GM19240 (cell line): ENCODE measurements around the gene RAB19.
"Not testable (repeated sequence)": the region's sequence is repeated elsewhere in the genome, so short reads cannot be mapped to it uniquely, and the experiment has no call there.

ENCODE experiments used
- DNase-seq: peaks from one replicate; pipeline ENCODE4 v3.0.0; 2011; ENCODE audit warnings: low spot score; ENCODE audit not compliant: insufficient read length

The RAB19 gene

DNA sequence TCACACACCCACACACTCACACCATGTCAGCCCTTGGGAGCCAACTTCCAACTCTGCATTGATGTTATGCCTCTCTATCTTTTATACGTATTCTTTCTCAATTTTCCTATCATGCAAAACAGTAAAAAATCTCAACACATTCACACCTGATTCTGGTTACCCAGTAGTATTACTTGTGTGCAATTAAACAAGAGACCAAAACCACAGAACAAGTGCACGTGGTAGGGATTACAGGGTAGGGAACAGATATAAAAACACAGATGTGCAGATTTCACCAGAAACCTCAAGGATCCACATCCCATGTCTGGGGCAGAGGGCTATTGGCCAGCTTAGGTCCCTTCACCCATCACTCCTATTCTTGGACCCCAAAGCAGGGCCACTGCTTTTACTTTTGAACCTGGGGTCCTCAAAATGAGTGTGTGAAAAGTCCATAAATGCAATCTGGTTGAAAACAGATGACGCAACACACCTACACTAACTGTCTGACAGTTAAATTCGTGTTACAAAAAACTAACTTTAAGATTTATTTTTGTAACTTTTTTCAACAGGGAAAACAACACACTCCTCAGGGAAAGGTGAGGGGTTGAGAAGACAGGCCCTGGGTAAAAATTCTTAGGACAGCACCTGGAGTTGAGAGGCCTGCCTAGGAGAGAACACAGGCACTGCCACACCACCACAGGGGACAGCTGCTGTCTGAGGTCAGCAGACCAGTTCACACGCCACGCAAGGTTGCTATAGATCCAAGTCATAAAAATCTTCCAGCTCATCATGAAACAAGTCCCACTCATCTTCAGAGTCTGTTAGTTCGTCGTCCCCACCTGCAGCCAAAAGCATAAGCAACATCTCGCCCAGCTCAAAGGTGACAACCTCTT lies 50.2 kb downstream of the RAB19 start:
- not testable (repeated sequence) for DNase-seq

DNA sequence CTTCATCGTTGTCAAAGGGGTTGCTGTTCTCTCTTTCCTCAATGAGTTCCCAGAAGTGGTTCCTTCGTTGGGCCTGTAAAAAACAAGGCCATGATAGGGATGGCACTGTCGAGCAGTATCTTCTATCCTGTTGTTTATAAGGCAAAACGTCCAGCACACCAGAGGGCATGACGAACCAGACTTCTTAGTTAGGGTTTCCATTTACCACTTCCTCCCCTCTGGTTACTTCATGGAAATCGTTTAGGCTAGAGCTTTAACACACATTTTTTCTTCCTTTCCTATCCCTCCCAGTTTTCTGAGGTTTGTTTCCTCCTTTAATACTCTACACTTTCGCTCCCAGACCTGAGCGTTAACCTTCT lies 50.8 kb downstream of the RAB19 start:
- DNase-seq, result no peak

DNA sequence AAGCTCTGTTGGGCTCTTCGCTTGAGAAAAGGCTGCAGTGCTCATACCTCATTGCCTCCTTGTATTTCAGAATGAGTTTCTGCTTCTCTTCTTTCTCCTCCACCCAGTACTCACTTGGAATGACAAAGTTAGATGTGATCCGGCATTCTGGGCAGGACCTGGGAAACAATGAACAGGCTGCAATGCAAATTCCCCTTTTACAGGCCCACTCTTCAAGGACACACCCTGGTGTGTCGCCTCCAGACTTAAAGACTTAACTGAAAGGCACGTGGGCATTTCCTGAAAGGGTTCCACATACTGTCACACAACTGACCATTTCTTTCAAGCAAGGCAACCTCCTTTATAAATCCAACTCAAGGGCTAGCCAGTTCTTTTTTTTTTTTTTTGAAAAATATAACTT lies 51.9 kb downstream of the RAB19 start:
- DNase-seq, result no peak

GRCh38 chr7:140456551-140457051 lies 52.7 kb downstream of the RAB19 start:
- no peak for DNase-seq

- no peak for DNase-seq
Observed at GRCh38 chr7:140458201-140458600, 54.3 kb downstream of the RAB19 start.

DNA sequence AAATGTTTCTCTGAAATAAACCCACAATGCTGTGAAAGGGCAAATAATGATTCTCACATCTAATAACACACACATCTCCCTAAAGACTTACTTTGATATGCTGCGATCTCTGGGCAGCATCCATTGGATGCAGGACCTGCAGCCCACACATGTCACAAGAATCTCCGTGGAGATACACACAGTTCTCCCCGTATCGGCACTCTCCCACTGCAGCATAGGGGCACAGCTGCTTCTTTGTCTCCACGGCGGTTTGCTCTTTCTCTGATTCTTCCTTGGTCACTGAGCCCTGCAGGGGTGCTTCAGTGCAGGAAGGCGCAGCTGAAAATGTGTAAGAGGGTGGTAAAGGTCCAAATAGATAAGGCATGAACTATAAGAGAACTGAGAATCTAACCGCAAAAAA lies 55.1 kb downstream of the RAB19 start:
- DNase-seq, result no peak

- DNase-seq, result no peak
Observed at GRCh38 chr7:140463111-140463510, 59.3 kb downstream of the RAB19 start.

- DNase-seq, result peak; percentile 29
Observed at GRCh38 chr7:140475747-140476333, 72.0 kb downstream of the RAB19 start.

DNA sequence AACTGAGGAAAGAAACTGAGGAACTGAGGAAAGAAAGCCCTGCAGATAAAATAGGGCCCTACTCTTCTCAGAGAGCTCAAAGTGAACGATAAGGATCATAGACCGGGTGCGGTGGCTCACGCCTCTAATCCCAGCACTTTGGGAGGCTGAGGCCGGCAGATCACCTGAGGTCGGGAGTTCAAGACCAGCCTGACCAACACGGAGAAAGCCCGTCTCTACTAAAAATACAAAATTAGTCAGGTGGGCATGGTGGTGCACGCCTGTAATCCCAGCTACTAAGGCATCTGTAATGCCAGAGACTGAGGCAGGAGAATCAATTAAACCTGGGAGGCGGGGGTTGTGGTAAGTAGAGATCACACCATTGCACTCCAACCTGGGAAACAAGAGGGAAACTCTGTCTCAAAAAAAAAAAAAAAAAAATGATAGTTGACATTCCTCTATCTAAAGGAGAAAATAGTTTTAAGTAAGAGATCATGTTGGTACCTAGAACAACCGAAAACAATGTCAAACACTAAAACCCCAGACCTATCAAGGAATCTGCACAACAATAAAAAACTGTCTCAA lies 72.9 kb downstream of the RAB19 start:
- DNase-seq, result no peak
